HepG2 (cell line): ENCODE measurements around the gene ZNF575. TPM values are rescaled to one million over a fixed set of nuclear protein-coding genes. Genes with fewer than 3 reads are reported as not detected.

Experiments used
- CHD2 ChIP-seq: IDR thresholded peaks from 2 replicates; pipeline ENCODE4 v1.6.1; 2011; ENCODE audit warnings: low read depth, low read length, improper control_type of control experiment
- CREM ChIP-seq, 2 experiments: sonication (generic) in 1 of 2; formaldehyde crosslinking in 1 of 2; IDR thresholded peaks; 2 replicates each; pipeline versions ENCODE4 v1.4.0 to v1.6.1; 2016 to 2020; ENCODE audit warnings: antibody characterized with exemption in 1 of 2, mild to moderate bottlenecking in 1 of 2, missing genetic modification reagents in 1 of 2
- EHMT2 ChIP-seq: fragments of 200-600 bp; sonication (generic); IDR thresholded peaks from 2 replicates; pipeline ENCODE4 v1.7.0; 2017; ENCODE audit warnings: antibody characterized with exemption, low read depth, low read length, borderline replicate concordance
- GABPB1 ChIP-seq: IDR thresholded peaks from 2 replicates; pipeline ENCODE4 v1.6.1; 2016; ENCODE audit warnings: mild to moderate bottlenecking, missing genetic modification reagents, moderate library complexity, missing compliant biosample characterization
- GTF3A ChIP-seq: sonication (generic); formaldehyde crosslinking; conservative IDR thresholded peaks from 2 replicates; pipeline ENCODE4 v1.4.0; 2020; ENCODE audit warnings: mild to moderate bottlenecking, missing genetic modification reagents
- ISX ChIP-seq: sonication (generic); formaldehyde crosslinking; conservative IDR thresholded peaks from 2 replicates; pipeline ENCODE4 v1.5.0; 2020; ENCODE audit warnings: missing genetic modification reagents
- KDM2A ChIP-seq: sonication (generic); formaldehyde crosslinking; IDR thresholded peaks from 2 replicates; pipeline ENCODE4 v1.4.0; 2020; ENCODE audit warnings: low read depth, missing genetic modification reagents, borderline replicate concordance
- KDM5A ChIP-seq: fragments of 200-600 bp; sonication (generic); IDR thresholded peaks from 2 replicates; pipeline ENCODE4 v1.7.0; 2018; ENCODE audit warnings: antibody characterized with exemption, mild to moderate bottlenecking, low read length, borderline replicate concordance
- NAIF1 ChIP-seq: sonication (generic); formaldehyde crosslinking; IDR thresholded peaks from 2 replicates; pipeline ENCODE4 v1.5.0; 2020; ENCODE audit warnings: mild to moderate bottlenecking, missing genetic modification reagents, borderline replicate concordance
- NR2C2 ChIP-seq: sonication (generic); formaldehyde crosslinking; IDR thresholded peaks from 2 replicates; pipeline ENCODE4 v1.4.0; 2020; ENCODE audit warnings: missing genetic modification reagents, mild to moderate bottlenecking, moderate library complexity, borderline replicate concordance
- NR2F1 ChIP-seq, 2 experiments: fragments of 450-650 bp in 1 of 2; formaldehyde crosslinking in 1 of 2; IDR thresholded peaks; 2 replicates each; pipeline versions ENCODE4 v1.5.0 to v1.6.1; 2016 to 2020; ENCODE audit warnings: mild to moderate bottlenecking in 1 of 2, missing compliant biosample characterization in 1 of 2, missing genetic modification reagents in 1 of 2, moderate library complexity in 1 of 2
- NR2F6 ChIP-seq, 2 experiments: IDR thresholded peaks; 2 replicates each; pipeline ENCODE4 v1.6.1; 2016; ENCODE audit warnings: antibody characterized with exemption in 1 of 2, mild to moderate bottlenecking in 1 of 2
- PBX2 ChIP-seq: IDR thresholded peaks from 2 replicates; pipeline ENCODE4 v1.6.1; 2016; ENCODE audit warnings: control low read depth
- THAP11 ChIP-seq: IDR thresholded peaks from 2 replicates; pipeline ENCODE4 v1.6.1; 2016; ENCODE audit warnings: missing biosample characterization, missing genetic modification reagents
- ZFY ChIP-seq: sonication (generic); formaldehyde crosslinking; IDR thresholded peaks from 2 replicates; pipeline ENCODE4 v1.4.0; 2020; ENCODE audit warnings: missing genetic modification reagents
- ZNF225 ChIP-seq: sonication (generic); formaldehyde crosslinking; IDR thresholded peaks from 2 replicates; pipeline ENCODE4 v1.4.0; 2020; ENCODE audit warnings: mild to moderate bottlenecking, missing genetic modification reagents
- ZNF333 ChIP-seq: sonication (generic); formaldehyde crosslinking; IDR thresholded peaks from 2 replicates; pipeline ENCODE4 v1.4.0; 2020; ENCODE audit warnings: mild to moderate bottlenecking, missing genetic modification reagents, borderline replicate concordance
- ZNF430 ChIP-seq: sonication (generic); formaldehyde crosslinking; IDR thresholded peaks from 2 replicates; pipeline ENCODE4 v1.9.0; 2021; ENCODE audit warnings: mild to moderate bottlenecking, missing genetic modification reagents
- ZNF496 ChIP-seq: sonication (generic); formaldehyde crosslinking; IDR thresholded peaks from 2 replicates; pipeline ENCODE4 v1.8.1; 2023; ENCODE audit warnings: mild to moderate bottlenecking, moderate library complexity, missing genetic modification reagents; ENCODE audit not compliant: insufficient replicate concordance
- ZNF558 ChIP-seq: sonication (generic); formaldehyde crosslinking; IDR thresholded peaks from 2 replicates; pipeline ENCODE4 v1.9.0; 2022; ENCODE audit warnings: mild to moderate bottlenecking, missing genetic modification reagents, borderline replicate concordance
- ZNF747 ChIP-seq: sonication (generic); formaldehyde crosslinking; IDR thresholded peaks from 2 replicates; pipeline ENCODE4 v1.8.1; 2023; ENCODE audit warnings: missing genetic modification reagents, mild to moderate bottlenecking, borderline replicate concordance
- ZNF768 ChIP-seq: sonication (generic); formaldehyde crosslinking; IDR thresholded peaks from 2 replicates; pipeline ENCODE4 v1.4.0; 2020; ENCODE audit warnings: missing genetic modification reagents
- ZNF775 ChIP-seq: sonication (generic); formaldehyde crosslinking; IDR thresholded peaks from 2 replicates; pipeline ENCODE4 v1.4.0; 2020; ENCODE audit warnings: missing genetic modification reagents, mild to moderate bottlenecking, moderate library complexity, borderline replicate concordance
- ZNF782 ChIP-seq: sonication (generic); formaldehyde crosslinking; IDR thresholded peaks from 2 replicates; pipeline ENCODE4 v1.4.0; 2020; ENCODE audit warnings: missing genetic modification reagents, mild to moderate bottlenecking, borderline replicate concordance
- ZNF788 ChIP-seq: sonication (generic); formaldehyde crosslinking; IDR thresholded peaks from 2 replicates; pipeline ENCODE4 v1.5.0; 2020; ENCODE audit warnings: mild to moderate bottlenecking, missing genetic modification reagents, borderline replicate concordance
- ZNF879 ChIP-seq: sonication (generic); formaldehyde crosslinking; IDR thresholded peaks from 2 replicates; pipeline ENCODE4 v1.8.1; 2023; ENCODE audit warnings: missing genetic modification reagents
- polyA plus RNA-seq, 8 experiments: library from polyadenylated mRNA; depleted of rRNA in 3 of 8; stranded (reverse) in 7 of 8; unstranded in 1 of 8; fragments of >200 nt; fragmentation: Illumina TruSeq in 4 of 8; extraction: Trizol in 4 of 8; gene quantifications; 2 replicates each; pipeline versions ENCODE4 v1.2.1 to v1.2.3, GENCODE V29; 2011 to 2016; ENCODE audit warnings: low read depth in 4 of 8, missing spikeins in 1 of 8, mixed read lengths in 1 of 8; ENCODE audit not compliant: insufficient read depth in 1 of 8
- total RNA-seq, 5 experiments: library from RNA; depleted of rRNA; stranded (reverse); fragments of >200 nt; fragmentation: Illumina TruSeq; extraction: Trizol; gene quantifications; 2 replicates each; pipeline ENCODE4 v1.2.3, GENCODE V29; 2016; ENCODE audit warnings: low read depth in 1 of 5
- TF ChIP-seq, protein P1 (sequence below): IDR thresholded peaks from 2 replicates; pipeline ENCODE4 v1.6.1; 2016; ENCODE audit warnings: missing compliant biosample characterization, missing genetic modification reagents, borderline replicate concordance

ZNF575 gene
- total and polyA plus RNA-seq, 2 of the 13 experiments (the other 11 are each of a cell fraction or from before 2014, with no cell fraction given): 0.17 to 0.27 TPM

- peak in 1 of 2 experiments; percentile 50; a peak in 1 of 4 replicates for TF ChIP-seq NR2F1 (CRISPR knock-in tag; IDR thresholded peaks at IDR 0.05)
- no peak for TF ChIP-seq PBX2
- TF ChIP-seq ISX (CRISPR knock-in tag): no peak
- no peak for TF ChIP-seq CREM (IDR thresholded peaks at IDR 0.05)
- TF ChIP-seq CREM (CRISPR knock-in tag; IDR thresholded peaks at IDR 0.05): no peak
- peak; percentile 91 for TF ChIP-seq GABPB1
- peak; percentile 51; the same call in 1 of the 2 replicates for TF ChIP-seq ZNF768
- TF ChIP-seq ZNF333 (CRISPR knock-in tag): no peak
- 0 out of 2 replicates have a peak, but pooled peaks have one; percentile 15 for TF ChIP-seq ZNF430
- TF ChIP-seq NAIF1 (CRISPR knock-in tag): no peak
- 0 out of 2 replicates have a peak, but pooled peaks have one; percentile 55 for TF ChIP-seq ZNF225 (CRISPR knock-in tag)
- no peak; the same call in 1 of the 2 replicates for TF ChIP-seq ZFY (CRISPR knock-in tag)
- no peak for TF ChIP-seq ZNF496 (CRISPR knock-in tag)
- TF ChIP-seq, protein P1, sequence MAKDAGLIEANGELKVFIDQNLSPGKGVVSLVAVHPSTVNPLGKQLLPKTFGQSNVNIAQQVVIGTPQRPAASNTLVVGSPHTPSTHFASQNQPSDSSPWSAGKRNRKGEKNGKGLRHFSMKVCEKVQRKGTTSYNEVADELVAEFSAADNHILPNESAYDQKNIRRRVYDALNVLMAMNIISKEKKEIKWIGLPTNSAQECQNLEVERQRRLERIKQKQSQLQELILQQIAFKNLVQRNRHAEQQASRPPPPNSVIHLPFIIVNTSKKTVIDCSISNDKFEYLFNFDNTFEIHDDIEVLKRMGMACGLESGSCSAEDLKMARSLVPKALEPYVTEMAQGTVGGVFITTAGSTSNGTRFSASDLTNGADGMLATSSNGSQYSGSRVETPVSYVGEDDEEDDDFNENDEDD (CRISPR knock-in tag): no peak
- TF ChIP-seq GTF3A (CRISPR knock-in tag): 0 out of 2 replicates have a peak, but pooled peaks have one; percentile 25
- peak; percentile 21; the same call in 1 of the 2 replicates for TF ChIP-seq ZNF879 (CRISPR knock-in tag)
- TF ChIP-seq THAP11: no peak; the same call in 1 of the 2 replicates
- no peak for TF ChIP-seq EHMT2
- TF ChIP-seq CHD2: no peak
- no peak for TF ChIP-seq ZNF775 (CRISPR knock-in tag)
- peak; percentile 78; the same call in 1 of the 2 replicates for TF ChIP-seq ZNF788 (CRISPR knock-in tag)
- peak; percentile 64; the same call in 1 of the 2 replicates for TF ChIP-seq KDM2A (CRISPR knock-in tag)
- peak; percentile 69 for TF ChIP-seq NR2C2 (CRISPR knock-in tag)
- peak; percentile 45 for TF ChIP-seq NR2F6 (IDR thresholded peaks at IDR 0.05)
- peak; percentile 3; the same call in 1 of the 2 replicates for TF ChIP-seq NR2F6 (CRISPR knock-in tag; IDR thresholded peaks at IDR 0.05)
- TF ChIP-seq ZNF558 (CRISPR knock-in tag): no peak
- peak; percentile 62; the same call in 1 of the 2 replicates for TF ChIP-seq KDM5A
- peak; percentile 48; the same call in 1 of the 2 replicates for TF ChIP-seq ZNF747 (CRISPR knock-in tag)
- 0 out of 2 replicates have a peak, but pooled peaks have one; percentile 0 for TF ChIP-seq ZNF782 (CRISPR knock-in tag)
Observed at GRCh38 chr19:43504426-43505185, 28.4 kb upstream of the ZNF575 start, which contains the start of gene PHLDB3 (continued).
